Stomach smooth muscle (tissue), 2 donors: ENCODE results near the gene AMER2.

Source experiments
- H3K27ac ChIP-seq: one replicate; pipeline ENCODE4 v1.7.0; 2013; ENCODE audit warnings: mild to moderate bottlenecking, low read length, inconsistent platforms
- H3K27me3 ChIP-seq, 2 donors: one replicate each; pipeline ENCODE4 v1.7.0; 2013; ENCODE audit warnings: low read length in 2 of 2; ENCODE audit not compliant: insufficient read depth in 2 of 2, control insufficient read depth in 1 of 2
- H3K36me3 ChIP-seq, 2 donors: one replicate each; pipeline ENCODE4 v1.7.0; 2013; ENCODE audit warnings: low read length in 2 of 2; ENCODE audit not compliant: control insufficient read depth in 2 of 2, insufficient read depth in 2 of 2
- H3K4me1 ChIP-seq: one replicate; pipeline ENCODE4 v1.7.0; 2013; ENCODE audit warnings: low read length; ENCODE audit not compliant: control insufficient read depth, insufficient read depth
- H3K4me3 ChIP-seq, 2 donors: one replicate each; pipeline ENCODE4 v1.7.0; 2013; ENCODE audit warnings: low read length in 2 of 2
- H3K9ac ChIP-seq, 2 donors: one replicate each; pipeline ENCODE4 v1.7.0; 2013; ENCODE audit warnings: low read length in 2 of 2, mild to moderate bottlenecking in 1 of 2
- H3K9me3 ChIP-seq, 2 donors: one replicate each; pipeline ENCODE4 v1.7.0; 2013; ENCODE audit warnings: low read length in 2 of 2; ENCODE audit not compliant: control insufficient read depth in 2 of 2
- donor health status: healthy.
- donor health status: Pancreatic carcinoma.

Gene AMER2

DNA sequence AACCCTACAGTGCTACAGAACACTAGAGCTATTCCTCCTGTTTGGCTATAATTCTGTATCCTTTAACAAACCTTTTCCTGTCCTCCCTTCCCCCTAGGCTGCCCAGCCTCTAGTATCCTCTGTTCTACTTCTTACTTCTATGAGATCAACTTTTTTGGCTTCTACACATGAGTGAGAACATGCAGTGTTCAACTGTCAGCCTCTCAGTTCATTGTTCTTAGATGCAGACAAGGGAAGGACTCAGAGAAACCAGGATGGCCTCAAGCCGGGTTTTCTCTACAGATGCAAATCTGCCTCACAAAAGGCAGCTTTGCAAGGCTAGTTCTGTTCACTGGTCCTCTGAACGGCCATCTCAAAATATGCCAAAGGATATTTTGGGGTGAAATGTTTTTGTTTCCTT, 18.4 kb downstream of the AMER2 start:
- H3K27ac ChIP-seq, result no peak overlapping the region
- no peak overlapping the region for H3K4me3 ChIP-seq
- no peak overlapping the region for H3K9ac ChIP-seq

DNA sequence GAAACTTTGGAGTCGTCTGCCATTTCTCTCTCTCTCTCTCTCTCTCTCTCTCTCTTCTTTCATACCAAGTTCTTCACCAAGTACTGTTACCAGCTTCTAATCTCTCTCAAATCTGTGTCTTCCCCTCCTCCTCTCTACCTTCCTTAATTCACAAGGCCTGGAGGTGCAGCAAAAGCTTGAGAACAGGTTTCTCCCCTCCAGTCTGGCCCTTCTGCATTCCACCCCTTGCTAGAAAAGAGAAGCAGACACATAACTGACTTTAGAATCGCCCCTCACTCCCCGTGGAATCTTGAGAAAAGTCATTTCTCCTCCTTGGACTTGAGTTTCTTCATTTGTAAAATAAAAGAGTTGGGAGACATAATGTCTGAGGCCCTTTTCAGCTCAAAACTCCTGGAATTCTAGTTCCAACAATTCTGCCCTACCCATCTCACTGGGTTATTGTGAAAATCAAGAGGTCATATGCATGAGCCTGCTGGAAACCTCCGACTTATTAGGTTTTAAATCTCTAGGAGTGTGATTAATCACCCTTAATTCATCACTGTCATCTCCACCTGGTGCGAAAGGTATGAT, 20.4 kb downstream of the AMER2 start:
- no peak overlapping the region for H3K27ac ChIP-seq
- H3K4me3 ChIP-seq, result no peak overlapping the region
- no peaks in the 10 kb centered on the region for H3K9me3 ChIP-seq
- H3K27me3 ChIP-seq, result peaks cover 3% of the 10 kb centered on the region in 2 donors
- H3K36me3 ChIP-seq, result no peaks in the 10 kb centered on the region
- no peak overlapping the region for H3K9ac ChIP-seq
- H3K4me1 ChIP-seq, result peaks cover 2% of the 10 kb centered on the region

More for the DNA sequence above, 18.4 kb downstream of the AMER2 start:
- Histone ChIP-seq H3K9me3 (no peaks in the 10 kb centered on the region), H3K27me3 (peaks cover 3% of the 10 kb centered on the region in 2 donors), H3K4me1 (peaks cover 2% of the 10 kb centered on the region), H3K36me3 (no peaks in the 10 kb centered on the region)

DNA sequence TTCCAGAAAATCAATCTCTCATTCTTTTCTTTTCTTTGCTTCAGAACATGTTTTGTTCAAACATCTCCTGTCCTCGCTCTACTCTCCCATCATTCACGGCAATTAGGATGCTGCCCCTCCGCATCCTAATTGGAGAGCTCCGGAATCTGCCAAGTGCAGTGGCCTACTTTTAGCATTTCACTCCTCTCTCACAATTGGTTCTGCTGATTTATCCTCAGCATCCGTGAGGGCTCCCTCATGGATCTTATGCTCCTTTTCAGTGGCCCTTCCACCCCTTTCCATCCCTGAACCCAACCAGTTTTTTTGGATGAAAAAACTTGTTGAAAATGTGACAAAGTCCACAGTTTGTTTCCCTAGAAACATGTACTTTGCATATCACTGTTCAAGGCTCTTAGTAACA, 22.4 kb downstream of the AMER2 start:
- Histone ChIP-seq H3K27me3 (peaks cover 3% of the 10 kb centered on the region in 2 donors), H3K9ac (no peak overlapping the region), H3K27ac (no peak overlapping the region), H3K36me3 (no peaks in the 10 kb centered on the region), H3K9me3 (no peaks in the 10 kb centered on the region), H3K4me1 (peaks cover 2% of the 10 kb centered on the region), H3K4me3 (no peak overlapping the region)

DNA sequence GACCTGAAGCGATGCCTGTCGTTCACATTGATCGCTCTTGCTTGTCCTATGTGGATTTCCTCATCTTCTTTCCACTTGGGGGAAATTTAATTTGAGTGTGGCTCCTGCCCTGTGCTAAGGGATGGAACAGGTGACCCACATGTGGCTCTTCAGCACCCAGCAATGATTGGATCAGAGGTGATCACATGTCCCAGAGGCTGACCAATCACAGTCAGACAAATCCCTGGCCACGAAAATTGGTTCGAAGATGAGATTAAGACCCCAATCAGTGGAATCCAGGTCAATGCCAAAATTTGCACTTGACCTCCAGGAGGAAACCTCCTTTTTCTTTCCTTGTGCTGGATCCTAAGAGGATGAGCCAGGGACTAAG, 23.7 kb downstream of the AMER2 start:
- Histone ChIP-seq H3K27me3 (peaks cover 3% of the 10 kb centered on the region in 2 donors), H3K4me1 (no peaks in the 10 kb centered on the region), H3K27ac (no peak overlapping the region), H3K36me3 (no peaks in the 10 kb centered on the region), H3K9ac (no peak overlapping the region), H3K4me3 (no peak overlapping the region), H3K9me3 (no peaks in the 10 kb centered on the region)

DNA sequence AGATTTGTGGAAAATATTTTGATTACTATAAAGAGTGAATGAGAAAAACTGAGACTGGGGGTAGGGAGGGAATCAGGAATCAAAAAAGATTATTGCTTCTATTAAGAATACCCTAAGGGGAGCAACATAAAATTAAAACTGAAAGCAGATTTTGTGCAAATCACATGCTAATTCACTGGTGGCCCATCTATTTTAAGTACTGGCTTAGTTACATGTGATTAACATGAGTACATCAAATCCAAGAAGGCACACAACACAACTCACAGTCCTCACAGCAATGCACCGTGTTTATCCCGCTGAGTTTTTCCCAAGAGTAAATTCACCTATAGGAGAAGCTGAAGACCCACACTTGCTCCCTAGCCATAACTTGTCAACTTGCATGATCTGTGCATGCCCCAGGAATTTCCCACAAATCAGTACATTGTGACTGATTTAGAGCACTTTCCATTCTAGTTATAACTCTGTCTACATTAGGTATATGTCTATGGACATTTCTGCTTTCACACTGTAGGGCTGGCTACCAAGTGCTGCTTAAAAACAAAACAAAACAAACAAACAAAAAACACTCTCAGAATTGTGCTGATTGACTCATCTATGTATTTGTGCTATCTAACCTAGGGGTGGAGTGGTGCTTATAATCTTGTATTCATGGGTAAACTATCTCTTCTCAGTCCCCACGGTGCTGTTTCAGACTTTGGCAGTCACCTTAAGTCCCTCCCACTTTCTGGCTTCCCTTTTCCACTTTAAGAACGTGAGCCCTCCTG, 24.3 kb downstream of the AMER2 start:
- H3K9ac ChIP-seq, result no peak overlapping the region
- no peaks in the 10 kb centered on the region for H3K36me3 ChIP-seq
- no peaks in the 10 kb centered on the region for H3K4me1 ChIP-seq
- no peak overlapping the region for H3K4me3 ChIP-seq
- H3K27ac ChIP-seq, result no peak overlapping the region
- peaks cover 3% of the 10 kb centered on the region in 2 donors for H3K27me3 ChIP-seq
- no peaks in the 10 kb centered on the region for H3K9me3 ChIP-seq

DNA sequence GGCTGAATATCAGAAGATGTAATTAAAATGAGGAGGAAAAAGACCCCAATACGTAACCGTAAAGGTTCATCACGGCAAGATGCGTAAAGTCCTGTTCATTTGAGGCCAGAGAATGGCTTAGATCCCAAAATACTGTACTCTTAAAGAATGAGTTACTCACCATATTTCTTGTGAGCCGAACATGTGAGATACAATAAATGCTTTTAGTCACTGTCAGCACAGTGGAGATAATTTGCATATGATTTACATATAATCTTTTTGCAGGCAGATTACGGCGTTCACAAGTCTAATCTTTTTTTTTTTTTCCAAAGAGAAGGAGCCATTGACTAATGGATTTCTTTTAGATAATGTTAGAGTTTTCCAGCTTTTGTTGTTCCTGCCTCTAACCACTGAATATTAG, 28.4 kb downstream of the AMER2 start:
- H3K4me3 ChIP-seq, result no peak overlapping the region
- H3K36me3 ChIP-seq, result no peaks in the 10 kb centered on the region
- H3K9me3 ChIP-seq, result no peaks in the 10 kb centered on the region
- H3K27ac ChIP-seq, result no peak overlapping the region
- H3K27me3 ChIP-seq, result peaks cover 0 to 4% of the 10 kb centered on the region in 2 donors
- H3K9ac ChIP-seq, result no peak overlapping the region
- H3K4me1 ChIP-seq, result no peaks in the 10 kb centered on the region

DNA sequence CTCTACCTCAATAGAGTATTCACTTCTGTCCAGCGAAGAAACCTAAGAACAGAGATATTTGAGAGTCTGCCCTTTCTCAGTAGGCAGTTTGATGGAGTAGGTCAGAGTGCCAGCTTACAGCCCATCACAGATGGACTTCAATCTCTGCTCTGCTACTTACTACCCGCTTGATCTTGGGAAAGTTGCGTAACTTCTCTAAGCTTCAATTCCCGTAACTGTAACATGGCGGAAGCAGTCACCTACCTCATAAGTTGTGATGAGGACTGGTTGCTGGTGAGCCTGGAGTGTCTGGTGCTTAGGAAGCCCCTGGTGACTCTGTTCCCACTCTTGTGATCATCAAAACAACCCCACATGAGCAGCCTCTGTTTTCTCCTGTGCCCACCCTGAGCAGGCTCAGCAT, 31.0 kb downstream of the AMER2 start:
- Histone ChIP-seq H3K4me3 (no peak overlapping the region), H3K9ac (no peak overlapping the region), H3K9me3 (no peaks in the 10 kb centered on the region), H3K36me3 (no peaks in the 10 kb centered on the region), H3K4me1 (no peaks in the 10 kb centered on the region), H3K27me3 (peaks cover 0 to 7% of the 10 kb centered on the region in 2 donors), H3K27ac (no peak overlapping the region)

DNA sequence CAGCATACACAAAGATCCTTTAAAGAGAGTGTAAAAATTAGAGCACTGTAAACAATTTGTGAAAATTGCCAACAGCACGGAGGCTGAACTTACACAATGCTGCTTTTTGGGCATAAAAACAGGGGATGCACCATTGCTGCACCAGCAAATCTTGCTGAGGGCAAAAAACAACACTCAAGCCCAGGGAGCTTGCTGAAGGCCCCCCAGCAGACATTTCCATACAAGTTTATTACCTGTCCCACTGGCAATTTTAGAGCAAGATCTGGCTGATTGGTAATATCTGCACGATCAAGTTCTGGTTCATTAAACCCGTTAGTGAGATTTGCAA, 34.3 kb downstream of the AMER2 start:
- Histone ChIP-seq H3K9ac (no peak overlapping the region), H3K36me3 (no peaks in the 10 kb centered on the region), H3K9me3 (peaks cover 0 to 12% of the 10 kb centered on the region in 2 donors), H3K27me3 (peaks cover 0 to 9% of the 10 kb centered on the region in 2 donors), H3K4me3 (no peak overlapping the region), H3K4me1 (no peaks in the 10 kb centered on the region), H3K27ac (no peak overlapping the region)

DNA sequence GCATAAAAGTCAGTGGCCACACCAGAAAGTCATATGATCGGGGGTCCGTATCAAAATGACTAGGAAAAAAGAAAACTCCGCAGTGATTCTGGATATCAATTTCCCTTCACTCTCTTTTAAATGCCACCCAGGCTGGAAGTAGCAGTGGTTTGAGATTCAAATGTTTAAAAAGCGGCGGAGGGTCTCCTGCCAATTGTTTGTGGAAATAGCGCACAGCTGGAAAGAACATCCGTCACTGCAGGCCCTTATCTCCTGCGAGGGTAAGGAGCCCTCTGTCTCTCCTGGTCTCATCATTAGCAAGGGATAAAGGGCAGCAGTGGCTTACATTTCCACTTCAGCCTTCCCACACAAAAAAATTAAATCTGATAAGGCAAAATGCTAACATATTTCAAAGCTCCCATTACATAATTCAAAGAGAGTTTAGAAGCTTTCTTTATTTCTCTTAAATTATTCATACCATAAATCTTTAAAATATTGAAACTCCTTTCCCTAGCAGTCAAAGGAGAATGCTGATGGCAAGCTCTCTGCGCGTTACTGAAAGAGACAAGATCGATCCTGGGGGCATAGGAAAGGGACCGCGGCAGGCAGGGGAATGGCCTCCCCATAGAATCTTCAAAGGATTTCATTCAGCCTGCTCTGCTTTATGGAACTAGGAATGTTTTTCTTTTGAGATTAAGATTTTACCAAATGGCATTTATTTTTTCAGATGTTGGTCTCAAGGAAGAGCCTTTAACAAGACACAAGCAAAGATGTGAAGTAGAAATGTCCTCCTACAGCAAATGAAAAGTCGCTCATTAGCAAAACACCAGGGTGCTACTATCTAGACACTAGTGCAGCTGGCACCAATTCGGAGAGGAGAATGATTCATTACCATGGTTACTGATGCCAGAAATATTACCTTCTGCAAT, 35.0 kb downstream of the AMER2 start:
- Histone ChIP-seq H3K27ac (no peak overlapping the region), H3K27me3 (peaks cover 0 to 9% of the 10 kb centered on the region in 2 donors), H3K36me3 (no peaks in the 10 kb centered on the region), H3K4me1 (no peaks in the 10 kb centered on the region), H3K9me3 (peaks cover 0 to 12% of the 10 kb centered on the region in 2 donors), H3K4me3 (no peak overlapping the region), H3K9ac (no peak overlapping the region)

DNA sequence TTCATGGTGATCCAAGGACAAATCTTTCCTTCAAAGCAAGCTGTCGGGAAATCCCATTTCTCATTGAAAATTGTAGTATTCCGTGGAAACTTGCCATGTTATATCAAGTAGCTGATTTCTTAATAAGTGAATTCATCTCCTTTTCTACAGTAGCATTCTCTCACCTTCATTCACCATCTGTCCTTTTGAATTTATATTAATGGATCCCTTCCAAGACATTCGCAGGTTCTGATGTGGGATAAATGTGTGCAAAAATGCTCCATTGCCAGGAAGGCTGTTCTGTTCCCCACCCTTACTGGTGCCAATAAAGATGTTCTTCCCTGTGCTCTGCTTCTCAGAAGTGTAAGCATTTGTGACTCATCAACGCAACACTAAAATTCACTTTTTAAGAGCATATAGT, 36.2 kb downstream of the AMER2 start:
- H3K4me3 ChIP-seq, result no peak overlapping the region
- no peaks in the 10 kb centered on the region for H3K4me1 ChIP-seq

More for the DNA sequence above, 36.2 kb downstream of the AMER2 start:
- no peak overlapping the region for H3K9ac ChIP-seq
- H3K27me3 ChIP-seq, result peaks cover 0 to 5% of the 10 kb centered on the region in 2 donors
- H3K9me3 ChIP-seq, result peaks cover 0 to 12% of the 10 kb centered on the region in 2 donors
- H3K27ac ChIP-seq, result no peak overlapping the region
- no peaks in the 10 kb centered on the region for H3K36me3 ChIP-seq
